Sigmoid colon (tissue), 4 donors: ENCODE measurements around the gene JAKMIP2.

Source experiments
- POLR2AphosphoS5 ChIP-seq, 4 donors: sonication (generic); formaldehyde crosslinking; IDR thresholded peaks; one replicate each; pipeline ENCODE4 v1.6.1; 2017; ENCODE audit warnings: antibody characterized with exemption in 4 of 4
- TF ChIP-seq, protein P1 (sequence below), 4 experiments: fragments of 450-650 bp in 3 of 4; fragments of 200-600 bp in 1 of 4; IDR thresholded peaks; one replicate each; pipeline ENCODE4 v1.5.1; 2016 to 2019; ENCODE audit warnings: antibody characterized with exemption in 4 of 4, mild to moderate bottlenecking in 3 of 4, moderate library complexity in 2 of 4

DNA sequence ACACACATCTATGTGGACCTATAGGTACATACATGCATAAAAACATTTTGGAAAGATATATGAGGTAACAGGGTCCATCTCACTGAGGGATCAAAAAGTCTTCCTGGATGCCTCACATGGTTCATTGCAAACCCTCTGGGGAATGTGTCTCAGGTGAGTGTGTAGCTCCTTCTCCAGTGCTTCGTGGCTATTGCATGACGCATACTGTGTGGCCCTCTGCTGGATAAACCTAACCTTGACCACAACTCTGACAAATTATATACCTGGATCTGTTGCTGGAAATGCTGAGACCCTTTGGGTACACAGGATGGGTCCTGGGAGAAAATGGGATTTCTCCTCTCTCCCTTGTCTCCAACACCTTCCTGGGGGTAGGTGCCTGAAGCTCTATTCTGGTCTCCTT, 91.9 kb downstream of the JAKMIP2 start:
- TF ChIP-seq, protein P1, sequence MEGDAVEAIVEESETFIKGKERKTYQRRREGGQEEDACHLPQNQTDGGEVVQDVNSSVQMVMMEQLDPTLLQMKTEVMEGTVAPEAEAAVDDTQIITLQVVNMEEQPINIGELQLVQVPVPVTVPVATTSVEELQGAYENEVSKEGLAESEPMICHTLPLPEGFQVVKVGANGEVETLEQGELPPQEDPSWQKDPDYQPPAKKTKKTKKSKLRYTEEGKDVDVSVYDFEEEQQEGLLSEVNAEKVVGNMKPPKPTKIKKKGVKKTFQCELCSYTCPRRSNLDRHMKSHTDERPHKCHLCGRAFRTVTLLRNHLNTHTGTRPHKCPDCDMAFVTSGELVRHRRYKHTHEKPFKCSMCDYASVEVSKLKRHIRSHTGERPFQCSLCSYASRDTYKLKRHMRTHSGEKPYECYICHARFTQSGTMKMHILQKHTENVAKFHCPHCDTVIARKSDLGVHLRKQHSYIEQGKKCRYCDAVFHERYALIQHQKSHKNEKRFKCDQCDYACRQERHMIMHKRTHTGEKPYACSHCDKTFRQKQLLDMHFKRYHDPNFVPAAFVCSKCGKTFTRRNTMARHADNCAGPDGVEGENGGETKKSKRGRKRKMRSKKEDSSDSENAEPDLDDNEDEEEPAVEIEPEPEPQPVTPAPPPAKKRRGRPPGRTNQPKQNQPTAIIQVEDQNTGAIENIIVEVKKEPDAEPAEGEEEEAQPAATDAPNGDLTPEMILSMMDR (IDR thresholded peaks at IDR 0.05) = no peak
- TF ChIP-seq POLR2AphosphoS5 (IDR thresholded peaks at IDR 0.05) = no peak
